GM04504 (cell line): ENCODE measurements around the gene RXFP3.
"Not testable (repeated sequence)": the region's sequence is repeated elsewhere in the genome, so short reads cannot be mapped to it uniquely, and the experiment has no call there.

Experiments used
- DNase-seq: peaks from one replicate; pipeline ENCODE4 v3.0.0-alpha.2; 2012; ENCODE audit warnings: low read depth

The RXFP3 gene

GRCh38 chr5:33937017-33937706, 976 bp downstream of the RXFP3 start:
- no peak for DNase-seq

- DNase-seq: no peak
Measured at GRCh38 chr5:33937707-33938506, 1.7 kb downstream of the RXFP3 start.

- DNase-seq: no peak
Measured at GRCh38 chr5:33938507-33938796, 2.3 kb downstream of the RXFP3 start.

- no peak for DNase-seq
Measured at GRCh38 chr5:33938881-33939280, 2.7 kb downstream of the RXFP3 start.

- no peak for DNase-seq
Measured at GRCh38 chr5:33939556-33940262, 3.5 kb downstream of the RXFP3 start.

- no peak for DNase-seq
Measured at GRCh38 chr5:33941090-33941489, 4.9 kb downstream of the RXFP3 start.

- no peak for DNase-seq
Measured at GRCh38 chr5:33944543-33945132, 8.5 kb downstream of the RXFP3 start.

GRCh38 chr5:33952175-33952574, 16.0 kb downstream of the RXFP3 start:
- DNase-seq: not testable (repeated sequence)

- DNase-seq: no peak
Measured at GRCh38 chr5:33957577-33958150, 21.5 kb downstream of the RXFP3 start.

- DNase-seq: no peak
Measured at GRCh38 chr5:33958176-33958575, 22.0 kb downstream of the RXFP3 start.

GRCh38 chr5:33964132-33964700, 28.0 kb downstream of the RXFP3 start:
- DNase-seq: no peak

GRCh38 chr5:33966805-33967204, 30.6 kb downstream of the RXFP3 start:
- DNase-seq: no peak

GRCh38 chr5:33968211-33969005, 32.2 kb downstream of the RXFP3 start:
- DNase-seq: no peak

GRCh38 chr5:33969572-33970452, 33.6 kb downstream of the RXFP3 start:
- DNase-seq: peak; percentile 29

- DNase-seq: no peak
Measured at GRCh38 chr5:33973271-33973670, 37.1 kb downstream of the RXFP3 start.

GRCh38 chr5:33975852-33976251, 39.7 kb downstream of the RXFP3 start:
- no peak for DNase-seq

- no peak for DNase-seq
Measured at GRCh38 chr5:33976307-33976706, 40.1 kb downstream of the RXFP3 start.

GRCh38 chr5:33978306-33978705, 42.1 kb downstream of the RXFP3 start:
- no peak for DNase-seq

- DNase-seq: no peak
Measured at GRCh38 chr5:33980030-33980429, 43.8 kb downstream of the RXFP3 start.
